PC-3 (cell line): ENCODE results near the gene PREX1. TPM values are rescaled to one million over a fixed set of nuclear protein-coding genes. Genes with fewer than 3 reads are reported as not detected.

Experiments used
- ATAC-seq: fragments of 200-7000 bp; cut with Tn5 transposase; 2 replicates; pipeline ENCODE4 v1.9.1; 2020; ENCODE audit warnings: mild to moderate bottlenecking, moderate library complexity
- BruUV-seq: library from RNA; stranded (reverse); fragments of 400-500 nt; replicated peaks from 2 replicates; lab custom pipeline; 2021; lab: Mats Ljungman, UMichigan
- CTCF ChIA-PET: fragments of 300-600 bp; sonication (Branson Sonifier 250); formaldehyde crosslinking; loops from one replicate; lab custom pipeline; 2022; ENCODE audit warnings: antibody characterized with exemption; lab: Charles Lee
- POLR2A ChIA-PET: fragments of 300-600 bp; sonication (Branson Sonifier 250); formaldehyde crosslinking; loops from one replicate; lab custom pipeline; 2022; ENCODE audit warnings: antibody characterized with exemption; ENCODE audit not compliant: unreplicated experiment; lab: Charles Lee
- DNase-seq: peaks from one replicate; pipeline ENCODE4 v3.0.0-alpha.2; 2015
- H2AFZ ChIP-seq: fragments of 300-600 bp; sonication (generic); 2 replicates; pipeline ENCODE4 v1.6.0; 2016; ENCODE audit warnings: antibody characterized with exemption, low read length
- H3F3A ChIP-seq: fragments of 300-600 bp; sonication (generic); one replicate; pipeline ENCODE4 v1.6.0; 2017; ENCODE audit warnings: antibody characterized with exemption, low read length, control low read depth, mild to moderate bottlenecking; ENCODE audit not compliant: unreplicated experiment
- H3K27ac ChIP-seq: fragments of 300-600 bp; sonication (generic); 2 replicates; pipeline ENCODE4 v1.5.1; 2016; ENCODE audit warnings: mild to moderate bottlenecking, low read length
- H3K27me3 ChIP-seq: fragments of 300-600 bp; sonication (generic); 2 replicates; pipeline ENCODE4 v1.6.1; 2016; ENCODE audit warnings: low read length, mixed read lengths
- H3K36me3 ChIP-seq: fragments of 300-600 bp; sonication (generic); 2 replicates; pipeline ENCODE4 v1.6.1; 2016; ENCODE audit warnings: low read depth, mixed run types, low read length, mixed read lengths
- H3K4me1 ChIP-seq: fragments of 300-600 bp; sonication (generic); 2 replicates; pipeline ENCODE4 v1.5.1; 2016; ENCODE audit warnings: low read length; ENCODE audit not compliant: insufficient read depth
- H3K4me2 ChIP-seq: fragments of 300-600 bp; sonication (generic); 2 replicates; pipeline ENCODE4 v1.6.0; 2016; ENCODE audit warnings: low read length
- H3K4me3 ChIP-seq: fragments of 300-600 bp; sonication (generic); 2 replicates; pipeline ENCODE4 v1.5.1; 2016; ENCODE audit warnings: mild to moderate bottlenecking, low read length, mixed read lengths
- H3K79me2 ChIP-seq: fragments of 300-600 bp; sonication (generic); 2 replicates; pipeline ENCODE4 v1.6.1; 2017; ENCODE audit warnings: low read length, mixed read lengths
- H3K9ac ChIP-seq: fragments of 300-600 bp; sonication (generic); 2 replicates; pipeline ENCODE4 v1.6.0; 2016; ENCODE audit warnings: mild to moderate bottlenecking, low read length
- H3K9me2 ChIP-seq: fragments of 300-600 bp; sonication (generic); replicated peaks from 2 replicates; pipeline ENCODE4 v1.6.1; 2016; ENCODE audit warnings: mixed run types, low read length, mixed read lengths
- H3K9me3 ChIP-seq: fragments of 300-600 bp; sonication (generic); 2 replicates; pipeline ENCODE4 v1.6.1; 2016; ENCODE audit warnings: low read length, mixed read lengths
- H4K20me1 ChIP-seq: fragments of 300-600 bp; sonication (generic); 2 replicates; pipeline ENCODE4 v1.6.1; 2016; ENCODE audit warnings: low read length, mixed read lengths
- CTCF ChIP-seq: fragments of 300-600 bp; sonication (generic); conservative IDR thresholded peaks from 2 replicates; pipeline ENCODE4 v1.5.1; 2017; ENCODE audit warnings: antibody characterized with exemption, low read depth, mild to moderate bottlenecking, low read length
- EZH2 ChIP-seq: fragments of 300-600 bp; sonication (generic); IDR thresholded peaks from one replicate; pipeline ENCODE4 v1.6.1; 2017; ENCODE audit warnings: antibody characterized with exemption, mild to moderate bottlenecking, low read length; ENCODE audit not compliant: unreplicated experiment
- EZH2phosphoT487 ChIP-seq: fragments of 300-600 bp; sonication (generic); IDR thresholded peaks from 2 replicates; pipeline ENCODE4 v1.6.1; 2018; ENCODE audit warnings: mild to moderate bottlenecking, antibody characterized with exemption, low read length, borderline replicate concordance
- intact Hi-C: fragments of 100-400 bp; cut with micrococcal nuclease; formaldehyde crosslinking; loops from 2 replicates; pipeline ENCODE4 v1.9.0; 2023
- total RNA-seq: library from RNA; depleted of rRNA; stranded (reverse); fragments of >200 nt; gene quantifications from 2 replicates; pipeline ENCODE4 v1.2.3, GENCODE V29; 2014

The PREX1 gene
- total RNA-seq, 1 experiment from 2014 or later, result 22.1 TPM

GRCh38 chr20:48605364-48606171 lies 222.2 kb downstream of the PREX1 start:
- H3K79me2 ChIP-seq, result no peaks in the 10 kb centered on the region
- H3K9me3 ChIP-seq, result 0 out of 2 replicates have a peak, but pooled peaks cover 9% of the 10 kb centered on the region
- DNase-seq (no peak), ATAC-seq (no peak)
- H3K36me3 ChIP-seq, result no peaks in the 10 kb centered on the region
- no peaks in the 10 kb centered on the region for H3K4me1 ChIP-seq
- H2AFZ ChIP-seq, result no peak overlapping the region
- CTCF ChIA-PET, result no interaction called here
- intact Hi-C loops, result no loop called here
- POLR2A ChIA-PET, result no interaction called here
- H3K9me2 ChIP-seq, result no peaks in the 10 kb centered on the region
- H3K27me3 ChIP-seq, result peaks cover 23% of the 10 kb centered on the region; the same call in 1 of the 2 replicates
- no peak for TF ChIP-seq CTCF
- no peak for TF ChIP-seq EZH2
- no peak for TF ChIP-seq EZH2phosphoT487
- H4K20me1 ChIP-seq, result no peaks in the 10 kb centered on the region
- H3K4me2 ChIP-seq, result no peak overlapping the region
- H3K4me3 ChIP-seq, result no peak overlapping the region
- no TSS peak for BruUV-seq
- no peaks in the 10 kb centered on the region for H3F3A ChIP-seq
- H3K9ac ChIP-seq, result no peak overlapping the region
- no peak overlapping the region for H3K27ac ChIP-seq

- ChIA-PET CTCF (no interaction called here), POLR2A (no interaction called here)
- Histone ChIP-seq H2AFZ (no peak overlapping the region), H3F3A (no peaks in the 10 kb centered on the region), H3K27me3 (peaks cover 18% of the 10 kb centered on the region; the same call in 1 of the 2 replicates), H3K4me1 (no peaks in the 10 kb centered on the region), H3K27ac (no peak overlapping the region), H3K9me2 (no peaks in the 10 kb centered on the region), H3K79me2 (no peaks in the 10 kb centered on the region), H3K4me3 (no peak overlapping the region), H3K36me3 (no peaks in the 10 kb centered on the region), H4K20me1 (no peaks in the 10 kb centered on the region), H3K9ac (no peak overlapping the region), H3K4me2 (no peak overlapping the region), H3K9me3 (0 out of 2 replicates have a peak, but pooled peaks cover 9% of the 10 kb centered on the region)
- intact Hi-C loops, result no loop called here
- DNase-seq (no peak), ATAC-seq (no peak)
- TF ChIP-seq EZH2phosphoT487 (no peak), EZH2 (no peak), CTCF (no peak)
- BruUV-seq, result no TSS peak
Observed at GRCh38 chr20:48604936-48605335, 222.9 kb downstream of the PREX1 start.

GRCh38 chr20:48604426-48604825 lies 223.4 kb downstream of the PREX1 start:
- Histone ChIP-seq H3K4me1 (no peaks in the 10 kb centered on the region), H4K20me1 (no peaks in the 10 kb centered on the region), H3K9me2 (no peaks in the 10 kb centered on the region), H3K4me2 (no peak overlapping the region), H3K27ac (no peak overlapping the region), H3K79me2 (no peaks in the 10 kb centered on the region), H3K36me3 (no peaks in the 10 kb centered on the region), H3K4me3 (no peak overlapping the region), H3K9ac (no peak overlapping the region), H3K9me3 (0 out of 2 replicates have a peak, but pooled peaks cover 9% of the 10 kb centered on the region), H3K27me3 (peaks cover 18% of the 10 kb centered on the region; the same call in 1 of the 2 replicates), H3F3A (no peaks in the 10 kb centered on the region), H2AFZ (no peak overlapping the region)
- BruUV-seq, result no TSS peak
- POLR2A ChIA-PET, result no interaction called here
- CTCF ChIA-PET, result no interaction called here
- no peak for DNase-seq
- no peak for ATAC-seq
- TF ChIP-seq EZH2phosphoT487 (no peak), CTCF (no peak), EZH2 (no peak)
- intact Hi-C loops, result no loop called here
